ENCODE measurements around the gene OAS1.
A peak's percentile ranks its signal among the peaks of the same experiment; 100 is the strongest.

The OAS1 gene

GRCh38 chr12:112906712-112907414, at the start of gene OAS1:
TSS of gene OAS1 (plus strand) at chr12:112906962. CDS start at chr12:112907040, 78 bp downstream.
- TF ChIP-seq CTCF (IDR thresholded peaks at IDR 0.05; ENCODE audit: control insufficient read depth, extremely low read depth, insufficient read depth) = no peak
- peak within 1 kb of the TSS; percentile 32 for H3K4me3 ChIP-seq (ENCODE audit: low read depth, low read length)
- DNase-seq (ENCODE audit: low read depth) = peak; percentile 26

DNA sequence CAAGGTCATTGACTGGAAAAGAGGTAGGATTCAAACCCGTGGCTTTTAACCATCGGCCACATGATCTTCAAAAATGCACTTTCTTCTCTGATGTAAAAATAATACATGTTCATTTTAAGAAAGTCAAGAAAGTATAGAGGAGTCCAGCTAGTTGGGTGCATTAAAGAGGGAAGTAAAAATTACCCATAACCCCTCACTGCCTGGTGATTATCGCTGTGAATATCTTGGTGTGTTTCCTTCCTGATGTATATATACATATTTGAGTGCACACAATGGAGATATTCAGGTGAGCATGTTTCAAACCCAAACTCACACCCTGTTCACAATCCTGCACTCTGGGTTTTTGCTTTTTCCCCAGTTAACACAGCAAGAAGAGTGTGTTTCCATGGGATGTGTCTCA, 47.5 kb upstream of the OAS1 start:
- H3K4me3 ChIP-seq (ENCODE audit: low read depth, low read length) = no peak overlapping the region
- TF ChIP-seq CTCF (IDR thresholded peaks at IDR 0.05; ENCODE audit: control insufficient read depth, extremely low read depth, insufficient read depth) = no peak
- no peak for DNase-seq (ENCODE audit: low read depth)

GRCh38 chr12:112860181-112860580, 46.6 kb upstream of the OAS1 start:
- no peak for DNase-seq (ENCODE audit: low read depth)
- no peak overlapping the region for H3K4me3 ChIP-seq (ENCODE audit: low read depth, low read length)
- no peak for TF ChIP-seq CTCF (IDR thresholded peaks at IDR 0.05; ENCODE audit: control insufficient read depth, extremely low read depth, insufficient read depth)

GRCh38 chr12:112861284-112861683, 45.5 kb upstream of the OAS1 start:
- no peak overlapping the region for H3K4me3 ChIP-seq (ENCODE audit: low read depth, low read length)
- TF ChIP-seq CTCF (IDR thresholded peaks at IDR 0.05; ENCODE audit: control insufficient read depth, extremely low read depth, insufficient read depth) = no peak
- no peak for DNase-seq (ENCODE audit: low read depth)

DNA sequence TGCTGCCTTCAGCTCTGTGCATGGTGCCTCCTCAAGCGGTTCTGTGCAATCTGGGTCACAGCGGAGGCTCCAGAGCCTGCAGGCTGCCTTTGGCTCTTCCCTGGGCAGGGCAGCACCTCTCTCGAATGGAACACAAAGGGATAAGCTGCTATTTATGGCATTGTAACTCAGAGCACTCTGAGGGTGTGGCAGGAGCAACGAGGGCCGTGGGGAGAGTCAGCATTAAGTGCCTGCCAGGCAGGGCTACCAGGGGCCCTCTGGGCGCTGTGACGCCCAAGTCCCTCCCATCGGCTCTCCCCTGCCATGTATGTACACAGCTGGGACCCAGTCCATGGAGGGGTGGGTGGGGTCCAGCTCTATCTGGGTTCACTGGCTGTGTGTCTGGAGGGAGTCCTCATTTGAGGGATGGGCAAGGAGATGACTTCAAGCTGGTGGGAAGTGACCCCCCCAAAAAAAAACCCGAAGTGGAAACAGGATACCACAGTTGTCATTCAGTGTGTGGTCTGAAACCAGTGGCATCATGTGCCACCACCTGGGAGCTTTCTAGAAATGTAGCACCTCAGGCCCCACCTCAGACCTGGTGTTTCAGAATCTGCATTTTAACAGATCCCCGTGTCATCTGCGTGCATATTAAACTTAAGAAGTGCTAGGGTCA, 44.0 kb upstream of the OAS1 start:
- DNase-seq (ENCODE audit: low read depth) = no peak
- TF ChIP-seq CTCF (IDR thresholded peaks at IDR 0.05; ENCODE audit: control insufficient read depth, extremely low read depth, insufficient read depth) = no peak
- no peak overlapping the region for H3K4me3 ChIP-seq (ENCODE audit: low read depth, low read length)

DNA sequence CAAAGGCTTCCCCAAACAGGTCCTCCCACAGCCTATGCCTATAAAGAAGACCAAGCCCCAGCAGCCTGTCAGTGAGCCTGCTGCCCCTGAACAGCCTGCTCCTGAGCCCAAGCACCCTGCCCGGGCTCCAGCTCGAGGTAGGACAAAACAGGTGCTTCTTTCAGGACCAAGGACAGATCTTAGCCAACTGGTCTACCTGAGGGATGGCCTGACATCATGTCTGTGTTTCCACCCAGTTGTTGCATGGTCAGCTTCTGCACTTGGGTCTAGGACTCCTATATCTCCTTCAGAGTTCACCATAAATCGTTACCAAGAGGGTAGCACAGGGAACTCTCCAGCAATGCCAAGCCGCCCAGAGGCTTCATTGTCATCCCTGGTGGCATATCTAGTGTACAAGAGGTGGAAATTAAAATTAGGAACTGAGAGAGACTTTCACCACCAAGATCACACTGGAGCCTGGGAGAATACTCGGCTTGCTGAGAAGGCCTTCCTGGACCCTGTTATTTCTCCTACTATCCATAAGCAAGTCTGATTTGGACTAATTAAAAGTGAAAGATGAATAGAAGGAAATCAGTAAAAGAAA, 38.2 kb upstream of the OAS1 start:
- H3K4me3 ChIP-seq (ENCODE audit: low read depth, low read length) = no peak overlapping the region
- no peak for DNase-seq (ENCODE audit: low read depth)
- TF ChIP-seq CTCF (IDR thresholded peaks at IDR 0.05; ENCODE audit: control insufficient read depth, extremely low read depth, insufficient read depth) = no peak

All from LNCaP clone FGC (cell line).